SK-N-SH (cell line): ENCODE data around the gene SEC23A. TPM values are rescaled to one million over a fixed set of nuclear protein-coding genes. Genes with fewer than 3 reads are reported as not detected.

Experiments
- CTCF ChIA-PET: fragments of 300-600, 350-600 bp; formaldehyde crosslinking; extraction: SDS; loops from one replicate; lab custom pipeline; 2021; lab: Yijun Ruan, JAX
- POLR2A ChIA-PET: fragments of 350-600 bp; sonication (Branson Sonifier 250); formaldehyde crosslinking; extraction: SDS; loops from one replicate; lab custom pipeline; 2020; ENCODE audit warnings: antibody characterized with exemption, inconsistent platforms; lab: Yijun Ruan, JAX
- DNase-seq: peaks from one replicate; pipeline ENCODE4 v3.0.0; 2012
- H2AFZ ChIP-seq: fragments of 200-600 bp; sonication (generic); 2 replicates; pipeline ENCODE4 v1.8.1; 2016; ENCODE audit warnings: antibody characterized with exemption, mild to moderate bottlenecking, low read depth
- H3F3A ChIP-seq: fragments of 200-600 bp; sonication (generic); replicated peaks from 2 replicates; pipeline ENCODE3; 2016; ENCODE audit warnings: antibody characterized with exemption, mild to moderate bottlenecking; ENCODE audit not compliant: insufficient read depth
- H3K27ac ChIP-seq, 2 experiments: fragments of 200-500 bp in 1 of 2; fragments of 200-600 bp in 1 of 2; sonication (Bioruptor generic) in 1 of 2; sonication (generic), shearing (Covaris generic) in 1 of 2; 2 replicates each; pipeline versions ENCODE4 v1.5.1 to v1.6.1; 2014 to 2016; ENCODE audit warnings: low read depth in 2 of 2, inconsistent platforms in 1 of 2, low read length in 1 of 2, mild to moderate bottlenecking in 1 of 2, mixed read lengths in 1 of 2
- H3K27me3 ChIP-seq: fragments of 200-600 bp; sonication (generic), shearing (Covaris generic); 2 replicates; pipeline ENCODE4 v1.6.1; 2016; ENCODE audit warnings: mixed run types; ENCODE audit not compliant: insufficient read depth
- H3K36me3 ChIP-seq, 2 experiments: fragments of 200-500 bp in 1 of 2; fragments of 200-600 bp in 1 of 2; sonication (Bioruptor generic) in 1 of 2; sonication (generic) in 1 of 2; replicated peaks in 1 of 2; 2 replicates each; pipeline versions ENCODE3 to v1.5.1; 2014 to 2016; ENCODE audit warnings: low read length in 1 of 2, mild to moderate bottlenecking in 1 of 2; ENCODE audit not compliant: insufficient read depth in 2 of 2, control insufficient read depth in 1 of 2
- H3K4me1 ChIP-seq, 2 experiments: fragments of 200-500 bp in 1 of 2; fragments of 200-600 bp in 1 of 2; sonication (Bioruptor generic) in 1 of 2; sonication (generic), shearing (Covaris generic) in 1 of 2; 2 replicates each; pipeline versions ENCODE4 v1.5.1 to v1.6.1; 2014 to 2016; ENCODE audit warnings: low read depth in 1 of 2, low read length in 1 of 2, mixed run types in 1 of 2; ENCODE audit not compliant: insufficient read depth in 2 of 2, control insufficient read depth in 1 of 2
- H3K4me2 ChIP-seq: fragments of 200-600 bp; sonication (generic), shearing (Covaris generic); 2 replicates; pipeline ENCODE4 v1.6.1; 2017; ENCODE audit warnings: mixed run types
- H3K4me3 ChIP-seq, 2 experiments: fragments of 200-500 bp in 1 of 2; fragments of 200-600 bp in 1 of 2; sonication (Bioruptor generic) in 1 of 2; sonication (generic), shearing (Covaris generic) in 1 of 2; 2 replicates each; pipeline versions ENCODE4 v1.5.1 to v1.8.1; 2014 to 2016; ENCODE audit warnings: low read depth in 2 of 2, inconsistent platforms in 1 of 2, low read length in 1 of 2, mild to moderate bottlenecking in 1 of 2, mixed read lengths in 1 of 2, moderate library complexity in 1 of 2
- H3K79me2 ChIP-seq: fragments of 200-600 bp; sonication (generic); 2 replicates; pipeline ENCODE4 v1.8.1; 2017; ENCODE audit warnings: mild to moderate bottlenecking; ENCODE audit not compliant: insufficient read depth
- H3K9ac ChIP-seq: fragments of 200-600 bp; sonication (generic); 2 replicates; pipeline ENCODE4 v1.6.1; 2017; ENCODE audit warnings: mixed run types
- H3K9me2 ChIP-seq: fragments of 200-600 bp; sonication (generic); 2 replicates; pipeline ENCODE4 v1.6.1; 2017; ENCODE audit warnings: mixed run types
- H3K9me3 ChIP-seq: fragments of 200-600 bp; sonication (generic); 2 replicates; pipeline ENCODE4 v1.6.1; 2017; ENCODE audit warnings: mixed run types, mild to moderate bottlenecking, moderate library complexity
- H4K20me1 ChIP-seq: fragments of 200-600 bp; sonication (generic); 2 replicates; pipeline ENCODE4 v1.6.1; 2017; ENCODE audit warnings: mild to moderate bottlenecking, mixed run types; ENCODE audit not compliant: insufficient read depth
- CTCF ChIP-seq: fragments of 200-600 bp; sonication (generic); IDR thresholded peaks from 2 replicates; pipeline ENCODE4 v1.6.1; 2017; ENCODE audit warnings: antibody characterized with exemption, mild to moderate bottlenecking, moderate library complexity
- EP300 ChIP-seq, 2 experiments: IDR thresholded peaks; 2 replicates each; pipeline versions ENCODE4 v1.4.0 to v1.6.1; 2012; ENCODE audit warnings: borderline replicate concordance in 1 of 2, low read depth in 1 of 2, low read length in 1 of 2
- EZH2phosphoT487 ChIP-seq: fragments of 200-600 bp; sonication (generic); IDR thresholded peaks from 2 replicates; pipeline ENCODE4 v1.6.1; 2017; ENCODE audit warnings: low read depth, mixed run types, mild to moderate bottlenecking, antibody characterized with exemption, moderate library complexity, borderline replicate concordance
- FOSL2 ChIP-seq: IDR thresholded peaks from 2 replicates; pipeline ENCODE4 v1.4.0; 2012; ENCODE audit warnings: low read depth, mild to moderate bottlenecking, moderate library complexity, borderline replicate concordance
- FOXM1 ChIP-seq: IDR thresholded peaks from 2 replicates; pipeline ENCODE4 v1.4.0; 2012; ENCODE audit warnings: low read depth, mild to moderate bottlenecking
- GATA2 ChIP-seq: sonication (generic); formaldehyde crosslinking; IDR thresholded peaks from 2 replicates; pipeline ENCODE4 v1.5.0; 2020; ENCODE audit warnings: mild to moderate bottlenecking, missing genetic modification reagents
- IRF3 ChIP-seq: fragments of 150-350 bp; IDR thresholded peaks from 2 replicates; pipeline ENCODE4 v1.6.1; 2016; ENCODE audit warnings: mild to moderate bottlenecking, low read depth, low read length
- MAX ChIP-seq: IDR thresholded peaks from 2 replicates; pipeline ENCODE4 v1.4.0; 2012; ENCODE audit warnings: low read depth
- MEF2A ChIP-seq: IDR thresholded peaks from 2 replicates; pipeline ENCODE4 v1.4.0; 2012; ENCODE audit warnings: low read depth, borderline replicate concordance
- RCOR1 ChIP-seq: fragments of 150-350 bp; IDR thresholded peaks from 2 replicates; pipeline ENCODE4 v1.6.1; 2017; ENCODE audit warnings: antibody characterized with exemption, low read length
- REST ChIP-seq: IDR thresholded peaks from 2 replicates; pipeline ENCODE4 v1.6.1; 2012; ENCODE audit warnings: mild to moderate bottlenecking, low read depth, low read length, moderate library complexity
- RXRA ChIP-seq: IDR thresholded peaks from 2 replicates; pipeline ENCODE4 v1.4.0; 2012; ENCODE audit warnings: low read depth, mild to moderate bottlenecking, borderline replicate concordance
- SMC3 ChIP-seq: IDR thresholded peaks from 2 replicates; pipeline ENCODE4 v1.6.1; 2012; ENCODE audit warnings: low read depth, low read length, improper control_type of control experiment
- TAF1 ChIP-seq: IDR thresholded peaks from 2 replicates; pipeline ENCODE4 v1.6.1; 2012; ENCODE audit warnings: low read depth, mild to moderate bottlenecking, low read length, moderate library complexity, borderline replicate concordance
- USF1 ChIP-seq: IDR thresholded peaks from 2 replicates; pipeline ENCODE4 v1.4.0; 2012; ENCODE audit warnings: low read depth, borderline replicate concordance
- YY1 ChIP-seq: IDR thresholded peaks from 2 replicates; pipeline ENCODE4 v1.4.0; 2012; ENCODE audit warnings: low read depth, mild to moderate bottlenecking
- ZBTB33 ChIP-seq: IDR thresholded peaks from 2 replicates; pipeline ENCODE4 v1.4.0; 2012; ENCODE audit warnings: low read depth, borderline replicate concordance
- WGBS: methylation state at CpG from one replicate; pipeline ENCODE4 v1.1.6; 2017; ENCODE audit warnings: low lambda C conversion rate; 5-methylcytosine and 5-hydroxymethylcytosine counted together
- polyA plus RNA-seq, 3 experiments: library from polyadenylated mRNA; depleted of rRNA; stranded (reverse); fragments of >200 nt; gene quantifications; 2 replicates each; pipeline ENCODE4 v1.2.3, GENCODE V29; 2012

SEC23A gene
- polyA plus RNA-seq, 1 of the 3 experiments (the other 2 are of a cell fraction): 30.0 TPM

GRCh38 chr14:39030209-39030608 is 72.8 kb downstream of the SEC23A start:
- Histone ChIP-seq H4K20me1 (no peaks in the 10 kb centered on the region), H3K27me3 (no peaks in the 10 kb centered on the region), H3K36me3 (peaks cover 7 to 15% of the 10 kb centered on the region in 2 experiments), H3K79me2 (no peaks in the 10 kb centered on the region), H3K9me2 (no peaks in the 10 kb centered on the region), H3K9ac (no peak overlapping the region), H3K4me2 (no peak overlapping the region), H3K4me1 (no peaks in the 10 kb centered on the region), H3K27ac (no peak overlapping the region), H3K4me3 (no peak overlapping the region), H2AFZ (no peak overlapping the region), H3K9me3 (no peaks in the 10 kb centered on the region), H3F3A (no peaks in the 10 kb centered on the region)
- 100% methylated on average over 1 of the region's 10 CpGs for WGBS
- ChIA-PET POLR2A (no interaction called here), CTCF (no interaction called here)
- no peak for DNase-seq
- TF ChIP-seq RXRA (no peak), REST (no peak), USF1 (no peak), MAX (no peak), TAF1 (no peak), EP300 (IDR thresholded peaks at IDR 0.05; ENCODE audit: borderline replicate concordance in 1 of 2, low read depth in 1 of 2, low read length in 1 of 2) (no peak), EZH2phosphoT487 (no peak), MEF2A (no peak), ZBTB33 (no peak), GATA2 (CRISPR knock-in tag) (no peak), FOSL2 (no peak), FOXM1 (no peak), YY1 (no peak), IRF3 (no peak), SMC3 (no peak), RCOR1 (no peak), CTCF (no peak)
